Cardiac muscle cell (in vitro differentiated cells and primary cell): Measurements from ENCODE around the gene KIF6. TPM values are rescaled to one million over a fixed set of nuclear protein-coding genes. Genes with fewer than 3 reads are reported as not detected.
"Not testable (repeated sequence)": the region's sequence is repeated elsewhere in the genome, so short reads cannot be mapped to it uniquely, and the experiment has no call there.

Experiments used
- DNase-seq, 2 donors: peaks; one replicate each; pipeline versions ENCODE4 v3.0.0 to v3.0.0-alpha.2; 2010 to 2017; ENCODE audit warnings: low read depth in 1 of 2, low spot score in 1 of 2
- H3K27ac ChIP-seq: fragments of 200-600 bp; sonication (generic); 2 replicates; pipeline ENCODE4 v1.5.1; 2016
- H3K27me3 ChIP-seq: fragments of 200-600 bp; sonication (generic); 2 replicates; pipeline ENCODE4 v1.6.0; 2016; ENCODE audit warnings: control low read depth
- H3K36me3 ChIP-seq: fragments of 200-600 bp; sonication (generic); 2 replicates; pipeline ENCODE4 v1.5.1; 2016; ENCODE audit warnings: control low read depth
- H3K4me1 ChIP-seq: fragments of 200-600 bp; sonication (generic); 2 replicates; pipeline ENCODE4 v1.8.1; 2017; ENCODE audit warnings: low read depth, mild to moderate bottlenecking, mixed run types
- H3K4me3 ChIP-seq: fragments of 200-600 bp; sonication (generic); 2 replicates; pipeline ENCODE4 v1.5.1; 2016; ENCODE audit warnings: mild to moderate bottlenecking
- H3K9me3 ChIP-seq: fragments of 200-600 bp; sonication (generic); 2 replicates; pipeline ENCODE4 v1.5.1; 2017; ENCODE audit warnings: low read depth, mild to moderate bottlenecking, control low read depth
- CTCF ChIP-seq: IDR thresholded peaks from 2 replicates; pipeline ENCODE4 v1.5.1; 2012; ENCODE audit warnings: low read depth, mild to moderate bottlenecking, low read length
- polyA plus RNA-seq: library from polyadenylated mRNA; unstranded; fragments of >200 nt; fragmentation: Nextera tagmentation; extraction: Ambion mirVana; gene quantifications from 2 replicates; pipeline ENCODE4 v1.2.1, GENCODE V29; 2016
- total RNA-seq: library from RNA; depleted of rRNA; stranded (reverse); fragments of >200 nt; gene quantifications from 2 replicates; pipeline ENCODE4 v1.2.3, GENCODE V29; 2016

Gene KIF6
- total and polyA plus RNA-seq, 2 experiments from 2014 or later, result 0.69 to 1.7 TPM

- peaks cover 5% of the 10 kb centered on the region for H3K4me1 ChIP-seq
- no peaks in the 10 kb centered on the region for H3K36me3 ChIP-seq
- H3K27me3 ChIP-seq, result no peaks in the 10 kb centered on the region
- no peaks in the 10 kb centered on the region for H3K9me3 ChIP-seq
- no peak for TF ChIP-seq CTCF
- no peak overlapping the region for H3K27ac ChIP-seq
- H3K4me3 ChIP-seq, result no peak overlapping the region
- DNase-seq, result no peak
Observed at GRCh38 chr6:39684790-39685488, 40.3 kb downstream of the KIF6 start.

GRCh38 chr6:39681674-39682121 is 43.5 kb downstream of the KIF6 start:
- peaks cover 5% of the 10 kb centered on the region for H3K4me1 ChIP-seq
- no peak overlapping the region for H3K27ac ChIP-seq
- peak in 1 of 2 donors; percentile 5 for DNase-seq
- no peaks in the 10 kb centered on the region for H3K9me3 ChIP-seq
- H3K4me3 ChIP-seq, result no peak overlapping the region
- H3K27me3 ChIP-seq, result no peaks in the 10 kb centered on the region
- TF ChIP-seq CTCF, result no peak
- no peaks in the 10 kb centered on the region for H3K36me3 ChIP-seq

GRCh38 chr6:39678914-39679313 is 46.3 kb downstream of the KIF6 start:
- TF ChIP-seq CTCF, result no peak
- H3K9me3 ChIP-seq, result no peaks in the 10 kb centered on the region
- peaks cover 5% of the 10 kb centered on the region for H3K4me1 ChIP-seq
- no peak overlapping the region for H3K4me3 ChIP-seq
- H3K36me3 ChIP-seq, result no peaks in the 10 kb centered on the region
- H3K27me3 ChIP-seq, result no peaks in the 10 kb centered on the region
- H3K27ac ChIP-seq, result no peak overlapping the region
- no peak for DNase-seq

GRCh38 chr6:39677318-39677717 is 47.9 kb downstream of the KIF6 start:
- not testable (repeated sequence) for H3K36me3 ChIP-seq, DNase-seq, H3K4me1 ChIP-seq, H3K27me3 ChIP-seq, H3K27ac ChIP-seq, H3K9me3 ChIP-seq, H3K4me3 ChIP-seq

- Histone ChIP-seq H3K4me3 (no peak overlapping the region), H3K27me3 (no peaks in the 10 kb centered on the region), H3K9me3 (no peaks in the 10 kb centered on the region), H3K36me3 (no peaks in the 10 kb centered on the region), H3K27ac (no peak overlapping the region), H3K4me1 (peaks cover 6% of the 10 kb centered on the region)
- no peak for DNase-seq
- TF ChIP-seq CTCF, result no peak
Observed at GRCh38 chr6:39670519-39670918, 54.7 kb downstream of the KIF6 start.

- TF ChIP-seq CTCF, result no peak
- Histone ChIP-seq H3K4me1 (peaks cover 6% of the 10 kb centered on the region), H3K9me3 (no peaks in the 10 kb centered on the region), H3K27ac (no peak overlapping the region), H3K27me3 (no peaks in the 10 kb centered on the region), H3K4me3 (no peak overlapping the region), H3K36me3 (no peaks in the 10 kb centered on the region)
- no peak for DNase-seq
Observed at GRCh38 chr6:39669973-39670342, 55.2 kb downstream of the KIF6 start.
